HL-60/S4 treated with phorbol 12-myristate 13-acetate at 8.2 ng/mL for 4 days and 3 days (cell line): ENCODE data around the gene FAM20C.

ENCODE experiments used
- in situ Hi-C: fragments of 300-500 bp; cut with MboI; formaldehyde crosslinking; loops from 2 replicates; pipeline ENCODE4 v1.15.0; 2022; ENCODE audit warnings: low sequenced_read_pairs

FAM20C gene

GRCh38 chr7:207418-208129, 15.2 kb downstream of the FAM20C start:
- in situ Hi-C loops: no loop called here

GRCh38 chr7:208130-208673, 15.8 kb downstream of the FAM20C start:
- in situ Hi-C loops: no loop called here

GRCh38 chr7:208816-209215, 16.4 kb downstream of the FAM20C start:
- in situ Hi-C loops: no loop called here

- in situ Hi-C loops: no loop called here
Measured at GRCh38 chr7:209416-209815, 17.0 kb downstream of the FAM20C start.

GRCh38 chr7:209906-210305, 17.5 kb downstream of the FAM20C start:
- in situ Hi-C loops: no loop called here

GRCh38 chr7:210401-210925, 18.1 kb downstream of the FAM20C start:
- in situ Hi-C loops: no loop called here

- in situ Hi-C loops: no loop called here
Measured at GRCh38 chr7:211033-211714, 18.8 kb downstream of the FAM20C start.

- in situ Hi-C loops: no loop called here
Measured at GRCh38 chr7:211715-212058, 19.3 kb downstream of the FAM20C start.

GRCh38 chr7:212754-213153, 20.4 kb downstream of the FAM20C start:
- in situ Hi-C loops: no loop called here

GRCh38 chr7:213324-213993, 21.1 kb downstream of the FAM20C start:
- in situ Hi-C loops: no loop called here

GRCh38 chr7:214410-215212, 22.2 kb downstream of the FAM20C start:
- in situ Hi-C loops: no loop called here

- in situ Hi-C loops: no loop called here
Measured at GRCh38 chr7:216360-217300, 24.3 kb downstream of the FAM20C start.

- in situ Hi-C loops: no loop called here
Measured at GRCh38 chr7:217781-218180, 25.4 kb downstream of the FAM20C start.

GRCh38 chr7:218316-218715, 25.9 kb downstream of the FAM20C start:
- in situ Hi-C loops: no loop called here

GRCh38 chr7:218896-219580, 26.7 kb downstream of the FAM20C start:
- in situ Hi-C loops: no loop called here

- in situ Hi-C loops: no loop called here
Measured at GRCh38 chr7:219581-220150, 27.3 kb downstream of the FAM20C start.

GRCh38 chr7:220151-220841, 27.9 kb downstream of the FAM20C start:
- in situ Hi-C loops: no loop called here
